Gastroesophageal sphincter (tissue), 4 donors: Measurements from ENCODE around the gene IFNA1. TPM values are rescaled to one million over a fixed set of nuclear protein-coding genes. Genes with fewer than 3 reads are reported as not detected.
"Not testable (repeated sequence)": the region's sequence is repeated elsewhere in the genome, so short reads cannot be mapped to it uniquely, and the experiment has no call there.

Experiments used
- ATAC-seq: fragments of 150-250 bp; one replicate; pipeline ENCODE4 v1.9.1; 2016; ENCODE audit warnings: mild to moderate bottlenecking, moderate library complexity
- H3K27ac ChIP-seq, 4 donors: fragments of 200-600 bp; sonication (generic) in 3 of 4; 1 replicate in 3 of 4; 2 replicates in 1 of 4; pipeline ENCODE4 v1.5.1; 2016 to 2019
- H3K27me3 ChIP-seq: fragments of 200-600 bp; sonication (generic); one replicate; pipeline ENCODE4 v1.5.1; 2019
- H3K36me3 ChIP-seq, 2 donors: fragments of 200-600 bp; sonication (generic); one replicate each; pipeline ENCODE4 v1.5.1; 2019; ENCODE audit warnings: control low read depth in 1 of 2
- H3K4me1 ChIP-seq, 3 donors: fragments of 200-600 bp; sonication (generic); 1 replicate in 2 of 3; 2 replicates in 1 of 3; pipeline ENCODE4 v1.5.1; 2016 to 2019; ENCODE audit warnings: control low read depth in 2 of 3
- H3K4me3 ChIP-seq, 2 donors: fragments of 200-600 bp; sonication (generic); one replicate each; pipeline ENCODE4 v1.5.1; 2019; ENCODE audit warnings: mild to moderate bottlenecking in 1 of 2, moderate library complexity in 1 of 2
- H3K9me3 ChIP-seq, 3 donors: fragments of 200-600 bp; sonication (generic); one replicate each; pipeline ENCODE4 v1.5.1; 2017 to 2019; ENCODE audit warnings: control low read depth in 2 of 3
- EP300 ChIP-seq: sonication (generic); formaldehyde crosslinking; IDR thresholded peaks from one replicate; pipeline ENCODE4 v1.6.1; 2017; ENCODE audit warnings: antibody characterized with exemption, mild to moderate bottlenecking
- POLR2A ChIP-seq, 2 donors: fragments of 450-650 bp; IDR thresholded peaks; one replicate each; pipeline ENCODE4 v1.6.1; 2017; ENCODE audit warnings: antibody characterized with exemption in 2 of 2, mild to moderate bottlenecking in 2 of 2, moderate library complexity in 1 of 2
- POLR2AphosphoS5 ChIP-seq: sonication (generic); formaldehyde crosslinking; IDR thresholded peaks from one replicate; pipeline ENCODE4 v1.6.1; 2017; ENCODE audit warnings: antibody characterized with exemption
- WGBS, 2 donors: methylation state at CpG; one replicate each; pipeline ENCODE4 v1.1.5; 2018; ENCODE audit warnings: low coverage in 1 of 2; 5-methylcytosine and 5-hydroxymethylcytosine counted together
- total RNA-seq, 4 donors: library from RNA; depleted of rRNA; stranded (reverse); fragments of >200 nt; gene quantifications; one replicate each; pipeline ENCODE4 v1.1.0, GENCODE V29; 2016
- TF ChIP-seq, protein P1 (sequence below), 4 experiments: fragments of 200-600 bp in 2 of 4; fragments of 450-650 bp in 2 of 4; sonication (generic) in 1 of 4; IDR thresholded peaks; one replicate each; pipeline ENCODE4 v1.5.1; 2017 to 2019; ENCODE audit warnings: antibody characterized with exemption in 4 of 4, mild to moderate bottlenecking in 2 of 4, moderate library complexity in 2 of 4

Gene IFNA1
- total RNA-seq, 4 donors from 2014 or later, result not detected

DNA sequence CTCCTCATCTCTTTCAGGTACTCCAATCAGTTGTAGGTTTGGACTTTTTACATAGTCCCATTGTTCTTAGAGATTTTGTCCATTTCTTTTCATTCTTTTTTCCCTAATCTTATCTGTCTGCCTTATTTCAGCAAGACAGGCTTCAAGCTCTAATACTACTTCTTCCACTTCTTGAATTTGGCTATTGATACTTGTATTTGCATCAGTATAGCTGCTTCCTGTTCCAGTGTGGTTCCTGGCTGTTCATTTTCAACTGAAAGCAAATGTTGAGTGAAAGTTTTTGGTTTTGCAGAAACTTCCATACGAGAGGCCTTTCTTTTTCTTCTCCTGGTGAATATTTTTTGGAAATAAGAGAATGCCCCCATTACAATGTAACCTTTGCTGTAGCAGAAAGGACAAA is 12.0 kb upstream of the IFNA1 start:
- H3K27me3 ChIP-seq, result peaks cover 8% of the 10 kb centered on the region
- no peaks in the 10 kb centered on the region for H3K36me3 ChIP-seq
- no peaks in the 10 kb centered on the region for H3K9me3 ChIP-seq
- WGBS, 2 donors, result 38% methylated on average over 1 of the region's 1 CpG; no CpG with 5 or more reads in 1 of the 2 donors
- TF ChIP-seq, protein P1, sequence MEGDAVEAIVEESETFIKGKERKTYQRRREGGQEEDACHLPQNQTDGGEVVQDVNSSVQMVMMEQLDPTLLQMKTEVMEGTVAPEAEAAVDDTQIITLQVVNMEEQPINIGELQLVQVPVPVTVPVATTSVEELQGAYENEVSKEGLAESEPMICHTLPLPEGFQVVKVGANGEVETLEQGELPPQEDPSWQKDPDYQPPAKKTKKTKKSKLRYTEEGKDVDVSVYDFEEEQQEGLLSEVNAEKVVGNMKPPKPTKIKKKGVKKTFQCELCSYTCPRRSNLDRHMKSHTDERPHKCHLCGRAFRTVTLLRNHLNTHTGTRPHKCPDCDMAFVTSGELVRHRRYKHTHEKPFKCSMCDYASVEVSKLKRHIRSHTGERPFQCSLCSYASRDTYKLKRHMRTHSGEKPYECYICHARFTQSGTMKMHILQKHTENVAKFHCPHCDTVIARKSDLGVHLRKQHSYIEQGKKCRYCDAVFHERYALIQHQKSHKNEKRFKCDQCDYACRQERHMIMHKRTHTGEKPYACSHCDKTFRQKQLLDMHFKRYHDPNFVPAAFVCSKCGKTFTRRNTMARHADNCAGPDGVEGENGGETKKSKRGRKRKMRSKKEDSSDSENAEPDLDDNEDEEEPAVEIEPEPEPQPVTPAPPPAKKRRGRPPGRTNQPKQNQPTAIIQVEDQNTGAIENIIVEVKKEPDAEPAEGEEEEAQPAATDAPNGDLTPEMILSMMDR (IDR thresholded peaks at IDR 0.05), result no peak
- no peak for TF ChIP-seq POLR2AphosphoS5
- TF ChIP-seq POLR2A (IDR thresholded peaks at IDR 0.05), result no peak
- no peak for TF ChIP-seq EP300
- H3K27ac ChIP-seq, result no peak overlapping the region
- H3K4me3 ChIP-seq, result no peak overlapping the region
- ATAC-seq, result no peak
- no peaks in the 10 kb centered on the region for H3K4me1 ChIP-seq

DNA sequence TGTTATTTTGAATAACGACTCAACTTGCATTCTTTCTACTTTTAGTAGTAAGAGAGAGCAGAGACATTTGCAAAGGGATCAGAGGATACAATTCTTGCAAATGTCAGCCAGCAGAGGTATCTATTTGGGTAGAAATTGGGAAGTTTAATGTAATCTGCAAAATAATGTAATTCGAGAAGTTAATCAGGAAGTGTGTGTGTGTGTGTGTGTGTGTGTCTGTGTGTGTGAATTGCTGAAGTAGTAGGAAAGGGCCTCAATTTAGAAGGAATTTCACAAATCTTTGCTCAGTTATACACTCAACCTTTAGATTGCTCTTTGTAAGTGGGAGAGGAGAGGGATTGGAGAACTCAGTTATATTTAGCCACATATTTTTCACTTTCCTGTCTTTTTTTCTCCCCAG is 11.0 kb upstream of the IFNA1 start:
- no peak overlapping the region for H3K27ac ChIP-seq
- H3K9me3 ChIP-seq, result no peaks in the 10 kb centered on the region
- H3K36me3 ChIP-seq, result no peaks in the 10 kb centered on the region
- peaks cover 8% of the 10 kb centered on the region for H3K27me3 ChIP-seq
- no peak overlapping the region for H3K4me3 ChIP-seq
- WGBS, 2 donors, result 51 to 71% methylated on average over 2 of the region's 2 CpGs
- ATAC-seq, result no peak
- TF ChIP-seq POLR2AphosphoS5 (no peak), POLR2A (IDR thresholded peaks at IDR 0.05) (no peak), EP300 (no peak)
- TF ChIP-seq, protein P1 (IDR thresholded peaks at IDR 0.05), result no peak
- H3K4me1 ChIP-seq, result no peaks in the 10 kb centered on the region

DNA sequence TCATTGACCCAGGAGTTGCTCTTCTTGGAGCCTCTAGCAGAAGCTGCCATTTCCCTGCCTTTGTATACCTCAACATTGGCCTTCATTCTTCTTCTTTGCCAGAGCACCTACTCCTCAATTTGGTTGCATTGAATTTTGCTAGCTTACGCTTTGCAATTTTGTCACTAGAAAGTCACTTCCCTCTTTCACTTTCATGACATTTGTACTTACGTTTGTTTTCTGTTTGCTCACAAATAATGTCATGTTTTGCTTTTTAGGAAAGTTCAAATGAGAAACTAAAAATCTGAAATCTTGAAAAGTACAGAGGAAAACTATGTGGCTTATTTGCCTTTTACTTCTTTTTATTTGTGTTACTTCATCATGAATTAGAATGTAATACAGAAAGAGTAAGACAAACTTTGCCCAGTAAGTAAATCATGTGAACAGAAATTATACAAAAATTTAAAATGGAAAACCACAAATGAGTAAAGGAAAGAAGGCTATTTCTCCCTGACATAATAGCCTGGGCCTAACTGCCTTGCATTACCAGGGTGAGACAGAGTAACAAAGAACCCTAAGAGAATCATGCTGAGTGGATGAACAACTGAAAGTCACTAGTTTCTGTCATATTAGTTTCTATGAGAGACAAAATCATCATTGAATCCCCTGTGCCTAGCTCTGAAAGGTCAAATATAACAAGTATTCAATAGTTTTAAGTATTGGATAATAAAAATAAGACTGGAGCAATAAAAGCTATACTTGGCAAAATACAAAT is 7.4 kb upstream of the IFNA1 start:
- Histone ChIP-seq H3K27ac (no peak overlapping the region), H3K4me3 (no peak overlapping the region), H3K36me3 (no peaks in the 10 kb centered on the region), H3K9me3 (no peaks in the 10 kb centered on the region), H3K27me3 (peaks cover 8% of the 10 kb centered on the region), H3K4me1 (no peaks in the 10 kb centered on the region)
- no peak for ATAC-seq
- no peak for TF ChIP-seq EP300
- TF ChIP-seq POLR2A (IDR thresholded peaks at IDR 0.05), result no peak
- no peak for TF ChIP-seq POLR2AphosphoS5
- TF ChIP-seq, protein P1 (IDR thresholded peaks at IDR 0.05), result no peak
- 54 to 85% methylated on average over 2 of the region's 2 CpGs for WGBS, 2 donors

DNA sequence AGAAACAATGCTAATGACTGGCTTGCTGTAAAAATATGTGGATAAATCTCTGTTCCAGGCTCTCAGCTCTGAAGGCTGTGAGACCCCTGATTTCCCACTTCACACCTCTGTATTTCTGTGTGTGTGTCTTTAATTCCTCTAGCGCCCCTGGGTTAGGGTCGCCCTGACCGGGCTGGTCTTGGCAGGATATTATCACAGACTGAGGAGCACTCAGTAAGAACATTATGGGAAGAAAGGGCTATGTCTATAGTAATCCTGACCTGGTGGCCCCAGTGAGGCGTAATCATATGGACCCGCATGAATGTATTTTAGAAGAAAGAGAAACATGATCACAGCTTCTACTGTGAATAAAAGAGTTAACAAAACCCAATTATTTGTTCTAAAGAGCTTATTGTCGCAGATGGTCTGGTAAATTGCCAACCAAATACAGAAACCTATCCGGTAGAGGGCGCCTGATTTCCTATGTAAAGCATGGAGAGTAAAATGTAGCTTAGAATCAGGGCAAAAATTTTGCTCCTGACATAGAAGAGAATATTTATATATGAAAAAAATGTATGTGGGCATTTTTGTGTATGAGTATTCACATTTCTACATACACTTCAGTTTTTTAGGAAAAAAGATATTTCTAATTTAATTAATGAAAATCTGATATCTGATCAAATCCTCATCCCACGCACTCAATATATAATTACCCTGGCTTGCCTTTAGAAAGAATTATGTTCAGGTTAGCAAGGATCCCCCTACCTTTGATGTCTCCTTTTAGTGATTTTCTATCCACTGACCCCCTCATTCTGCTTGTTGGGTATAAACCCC is 5.8 kb upstream of the IFNA1 start:
- no peak overlapping the region for H3K4me3 ChIP-seq
- ATAC-seq, result no peak
- no peaks in the 10 kb centered on the region for H3K36me3 ChIP-seq
- no peak overlapping the region for H3K27ac ChIP-seq
- 27 to 47% methylated on average over 4 to 7 of the region's 9 CpGs for WGBS, 2 donors
- no peaks in the 10 kb centered on the region for H3K4me1 ChIP-seq
- H3K9me3 ChIP-seq, result no peaks in the 10 kb centered on the region
- no peak for TF ChIP-seq EP300
- TF ChIP-seq, protein P1 (IDR thresholded peaks at IDR 0.05), result peak in 2 of 4 experiments; percentile 31 to 39
- peaks cover 8% of the 10 kb centered on the region for H3K27me3 ChIP-seq

DNA sequence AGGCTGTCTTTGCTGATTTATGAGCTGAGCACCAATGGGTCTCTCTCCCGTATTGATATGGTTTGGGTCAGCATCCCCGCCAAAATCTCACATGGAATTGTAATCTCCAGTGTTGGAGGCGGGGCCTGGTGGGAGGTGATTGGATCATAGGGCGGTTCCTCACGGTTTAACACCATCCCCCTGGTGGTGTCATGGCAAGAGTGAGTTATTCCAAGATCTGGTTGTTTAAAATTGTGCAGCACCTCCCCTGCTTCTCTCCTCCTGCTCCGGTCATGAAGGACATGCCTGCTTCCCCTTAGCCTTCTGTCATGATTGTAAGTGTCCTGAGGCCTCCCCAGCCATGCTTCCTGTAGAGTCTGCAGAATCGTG is 5.2 kb upstream of the IFNA1 start:
- not testable (repeated sequence) for ATAC-seq, H3K27me3 ChIP-seq, H3K27ac ChIP-seq, H3K4me3 ChIP-seq, H3K4me1 ChIP-seq, H3K36me3 ChIP-seq, H3K9me3 ChIP-seq
- WGBS, 2 donors, result 87 to 90% methylated on average over 2 to 5 of the region's 7 CpGs
